Nephron progenitor cell (in vitro differentiated cells): ENCODE data around the gene TAS2R1.
A peak's percentile ranks its signal among the peaks of the same experiment; 100 is the strongest.

Experiments
- DNase-seq: peaks from one replicate; pipeline ENCODE4 v3.0.0; 2021
- H3K27ac Mint-ChIP-seq: 2 replicates; pipeline ENCODE4 v1.8.0; 2021; ENCODE audit warnings: mild to moderate bottlenecking, moderate library complexity, mixed read lengths
- H3K27me3 Mint-ChIP-seq: 2 replicates; pipeline ENCODE4 v1.8.0; 2021; ENCODE audit warnings: mild to moderate bottlenecking, low read depth, mixed read lengths; ENCODE audit not compliant: poor library complexity
- H3K36me3 Mint-ChIP-seq: 2 replicates; pipeline ENCODE4 v1.8.0; 2021; ENCODE audit warnings: low read depth, mixed read lengths
- H3K4me1 Mint-ChIP-seq: 2 replicates; pipeline ENCODE4 v1.8.0; 2021; ENCODE audit warnings: mixed read lengths
- H3K4me3 Mint-ChIP-seq: 2 replicates; pipeline ENCODE4 v1.8.0; 2021; ENCODE audit warnings: mild to moderate bottlenecking, moderate library complexity, mixed read lengths
- H3K9me3 Mint-ChIP-seq: 2 replicates; pipeline ENCODE4 v1.8.0; 2021; ENCODE audit warnings: mild to moderate bottlenecking, moderate library complexity, mixed read lengths
- CTCF ChIP-seq: fragments of 200-600 bp; sonication (generic); IDR thresholded peaks from 2 replicates; pipeline ENCODE4 v1.5.0; 2021; ENCODE audit warnings: antibody characterized with exemption

TAS2R1 gene

GRCh38 chr5:9626955-9627354, 3.2 kb downstream of the TAS2R1 start:
- H3K4me1 Mint-ChIP-seq, result peaks cover 16% of the 10 kb centered on the region
- no peaks in the 10 kb centered on the region for H3K9me3 Mint-ChIP-seq
- DNase-seq, result no peak
- H3K27me3 Mint-ChIP-seq, result no peaks in the 10 kb centered on the region
- no peak overlapping the region for H3K4me3 Mint-ChIP-seq
- TF ChIP-seq CTCF, result no peak
- no peaks in the 10 kb centered on the region for H3K36me3 Mint-ChIP-seq
- H3K27ac Mint-ChIP-seq, result no peak overlapping the region

GRCh38 chr5:9625731-9626130, 4.4 kb downstream of the TAS2R1 start:
- Mint-ChIP-seq H3K27me3 (no peaks in the 10 kb centered on the region), H3K4me3 (no peak overlapping the region), H3K4me1 (peaks cover 26% of the 10 kb centered on the region), H3K9me3 (no peaks in the 10 kb centered on the region), H3K36me3 (no peaks in the 10 kb centered on the region), H3K27ac (no peak overlapping the region)
- DNase-seq, result no peak
- TF ChIP-seq CTCF, result no peak

GRCh38 chr5:9625286-9625685, 4.9 kb downstream of the TAS2R1 start:
- no peak overlapping the region for H3K4me3 Mint-ChIP-seq
- peaks cover 26% of the 10 kb centered on the region for H3K4me1 Mint-ChIP-seq
- H3K27me3 Mint-ChIP-seq, result no peaks in the 10 kb centered on the region
- TF ChIP-seq CTCF, result no peak
- no peak overlapping the region for H3K27ac Mint-ChIP-seq
- H3K36me3 Mint-ChIP-seq, result no peaks in the 10 kb centered on the region
- no peaks in the 10 kb centered on the region for H3K9me3 Mint-ChIP-seq
- no peak for DNase-seq

- H3K27me3 Mint-ChIP-seq, result no peaks in the 10 kb centered on the region
- H3K4me3 Mint-ChIP-seq, result no peak overlapping the region
- no peak overlapping the region for H3K27ac Mint-ChIP-seq
- H3K9me3 Mint-ChIP-seq, result no peaks in the 10 kb centered on the region
- no peak for DNase-seq
- peaks cover 32% of the 10 kb centered on the region for H3K4me1 Mint-ChIP-seq
- no peak for TF ChIP-seq CTCF
- H3K36me3 Mint-ChIP-seq, result no peaks in the 10 kb centered on the region
These were observed 5.8 kb downstream of the TAS2R1 start for GRCh38 chr5:9624196-9624947.

- no peak for TF ChIP-seq CTCF
These were observed 6.5 kb downstream of the TAS2R1 start for GRCh38 chr5:9623661-9624060.

GRCh38 chr5:9622971-9623421, 7.2 kb downstream of the TAS2R1 start:
- H3K9me3 Mint-ChIP-seq, result no peaks in the 10 kb centered on the region
- no peaks in the 10 kb centered on the region for H3K27me3 Mint-ChIP-seq
- no peak overlapping the region for H3K4me3 Mint-ChIP-seq
- H3K36me3 Mint-ChIP-seq, result no peaks in the 10 kb centered on the region
- H3K4me1 Mint-ChIP-seq, result peaks cover 40% of the 10 kb centered on the region
- no peak for DNase-seq
- H3K27ac Mint-ChIP-seq, result peak overlapping the region; percentile 27
- TF ChIP-seq CTCF, result no peak

More at GRCh38 chr5:9623661-9624060, 6.5 kb downstream of the TAS2R1 start:
- no peak for DNase-seq
- peaks cover 39% of the 10 kb centered on the region for H3K4me1 Mint-ChIP-seq
- H3K27me3 Mint-ChIP-seq, result no peaks in the 10 kb centered on the region
- no peak overlapping the region for H3K27ac Mint-ChIP-seq
- no peak overlapping the region for H3K4me3 Mint-ChIP-seq
- H3K36me3 Mint-ChIP-seq, result no peaks in the 10 kb centered on the region
- no peaks in the 10 kb centered on the region for H3K9me3 Mint-ChIP-seq
